NCI-H526 treated with DMSO at 0.1 percent for 48 hours (cell line): ENCODE measurements around the gene C12orf60.
"Not testable (repeated sequence)": the region's sequence is repeated elsewhere in the genome, so short reads cannot be mapped to it uniquely, and the experiment has no call there.

Experiments
- DNase-seq: peaks from one replicate; lab custom pipeline; 2025; lab: John Stamatoyannopoulos, UW

The C12orf60 gene

DNA sequence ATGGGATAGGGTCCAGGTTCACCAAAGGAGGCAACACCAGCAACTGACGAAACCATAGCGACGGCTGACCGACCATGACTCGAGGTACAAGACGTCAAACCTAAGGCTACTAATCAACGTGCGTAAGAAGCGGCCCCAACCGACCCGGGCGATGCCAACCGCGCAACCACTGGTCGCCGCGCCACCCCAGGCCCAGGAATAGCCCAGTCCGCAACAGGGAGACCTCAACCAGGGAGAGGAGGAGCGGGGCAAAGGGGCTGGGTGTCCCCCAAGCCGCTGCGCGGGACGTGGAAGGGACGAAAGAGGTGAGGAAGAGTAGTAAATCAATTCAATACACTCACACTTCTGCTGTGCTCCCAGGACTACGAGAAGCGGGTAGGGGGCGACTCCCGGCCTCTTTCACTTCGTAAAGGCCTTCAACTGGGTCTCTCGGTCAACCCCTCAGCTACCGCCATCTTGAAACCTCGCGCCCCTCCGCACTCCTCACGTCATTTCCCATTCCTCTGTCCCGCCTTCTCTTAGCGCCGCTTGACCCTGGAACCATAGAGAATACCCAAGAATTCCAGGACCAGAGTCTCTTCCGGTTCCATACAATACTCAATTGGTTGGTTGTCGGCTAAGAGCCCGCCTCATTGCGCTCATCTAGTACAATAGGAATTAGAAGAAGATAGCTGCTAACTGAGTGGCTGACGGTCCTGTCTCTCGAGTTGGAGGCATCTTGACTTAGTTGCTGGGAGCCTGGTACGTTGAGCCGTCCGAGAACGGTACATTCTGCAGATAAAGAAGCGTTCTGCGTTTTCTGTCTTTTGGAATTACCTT lies at the start of gene C12orf60, which contains the start of gene WBP11:
Gene C12orf60, plus strand, starts transcription at position 660 of the 819 bp plus-strand sequence. CDS start 19,266 bp downstream, outside the sequence.
Gene WBP11, minus strand, starts transcription at position 468 of the 819 bp plus-strand sequence. CDS start 2,095 bp downstream, outside the sequence.
- DNase-seq = peak; percentile 99

DNA sequence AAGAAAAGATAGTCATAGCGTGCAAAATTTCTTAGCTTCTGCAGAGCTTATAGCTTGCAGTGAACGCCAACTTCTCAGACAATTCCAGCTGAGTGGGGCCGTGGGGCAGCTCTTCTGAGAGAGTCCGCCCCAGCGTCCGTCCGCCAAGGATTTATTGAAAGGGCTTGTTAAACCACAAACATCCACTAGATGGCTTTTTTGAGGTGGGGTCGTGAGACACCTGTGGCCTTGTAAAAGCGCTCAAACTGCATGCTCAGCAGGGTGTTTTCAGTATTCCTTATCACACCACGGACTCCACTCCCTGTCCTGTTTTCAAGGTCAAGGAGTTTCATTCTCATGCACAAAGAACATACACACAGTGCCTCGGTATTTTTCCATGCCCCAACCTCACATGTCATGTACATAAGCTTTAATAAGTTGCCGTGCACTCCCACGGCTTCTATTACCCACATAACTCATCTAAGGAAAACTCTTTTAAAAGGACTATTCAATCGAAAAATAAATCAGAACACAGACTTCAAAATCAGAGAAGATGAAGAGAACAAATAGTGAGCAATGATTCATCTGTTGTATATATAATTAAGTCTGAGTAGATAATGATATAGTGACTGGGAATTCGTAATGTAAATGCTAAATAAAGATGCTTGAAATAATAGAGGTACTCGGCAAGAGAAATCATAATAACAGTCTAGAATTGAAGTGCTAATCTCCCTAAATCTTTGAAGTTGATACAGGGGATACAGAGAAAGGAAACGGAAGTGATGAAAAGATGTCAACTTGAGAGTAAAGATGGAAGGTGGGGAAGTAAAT lies 46.9 kb upstream of the C12orf60 start:
- DNase-seq = no peak

GRCh38 chr12:14759711-14760280 lies 43.7 kb upstream of the C12orf60 start:
- DNase-seq = not testable (repeated sequence)

- DNase-seq = no peak
These were observed 38.1 kb upstream of the C12orf60 start for GRCh38 chr12:14765398-14765797.

- DNase-seq = not testable (repeated sequence)
These were observed 37.5 kb upstream of the C12orf60 start for GRCh38 chr12:14766020-14766419.

DNA sequence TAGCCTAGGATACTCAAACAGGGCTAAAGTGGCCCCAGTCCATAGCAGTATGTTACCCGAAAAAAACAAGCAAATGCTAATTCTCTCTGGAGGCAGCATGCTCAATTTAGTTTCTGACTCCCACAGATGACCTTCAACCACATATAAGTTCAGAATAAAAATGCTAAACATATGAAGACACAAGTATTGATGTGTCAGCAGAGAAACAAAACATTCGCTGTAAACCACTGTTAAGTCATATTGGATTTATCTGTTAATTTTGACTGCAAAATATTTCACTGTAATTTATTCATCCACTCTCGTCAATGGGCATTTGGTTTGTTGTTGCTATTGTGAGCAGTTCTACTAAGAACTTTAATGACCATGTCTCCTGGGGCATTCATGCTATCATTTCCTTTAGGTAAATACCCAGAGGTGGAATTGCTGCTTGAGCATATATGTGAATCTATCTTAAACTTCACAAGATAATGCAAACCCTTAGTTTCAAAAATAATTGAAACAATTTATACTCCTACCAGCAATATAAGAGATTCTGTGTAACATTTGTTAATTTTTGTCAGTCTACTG lies 36.7 kb upstream of the C12orf60 start:
- DNase-seq = no peak

DNA sequence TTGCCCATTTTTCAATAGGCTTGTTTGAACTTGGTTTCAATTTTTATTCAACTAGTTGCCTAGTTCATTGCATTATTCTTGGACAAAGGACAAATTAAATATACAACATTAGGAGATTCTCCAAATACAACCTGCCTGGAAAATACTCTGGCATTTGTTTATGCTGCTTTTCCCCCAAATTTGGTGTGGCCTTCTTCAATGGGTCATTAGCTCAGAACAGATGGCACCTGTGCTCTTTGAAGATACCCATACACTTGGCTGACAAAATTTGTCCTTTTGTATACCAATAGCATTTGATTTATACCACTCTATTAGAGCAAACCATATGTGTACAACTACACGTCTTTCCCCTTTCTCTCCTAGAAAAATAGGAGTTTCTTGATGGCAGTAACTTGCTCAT lies 35.9 kb upstream of the C12orf60 start:
- no peak for DNase-seq

- no peak for DNase-seq
These were observed 34.6 kb upstream of the C12orf60 start for GRCh38 chr12:14768823-14769405.

DNA sequence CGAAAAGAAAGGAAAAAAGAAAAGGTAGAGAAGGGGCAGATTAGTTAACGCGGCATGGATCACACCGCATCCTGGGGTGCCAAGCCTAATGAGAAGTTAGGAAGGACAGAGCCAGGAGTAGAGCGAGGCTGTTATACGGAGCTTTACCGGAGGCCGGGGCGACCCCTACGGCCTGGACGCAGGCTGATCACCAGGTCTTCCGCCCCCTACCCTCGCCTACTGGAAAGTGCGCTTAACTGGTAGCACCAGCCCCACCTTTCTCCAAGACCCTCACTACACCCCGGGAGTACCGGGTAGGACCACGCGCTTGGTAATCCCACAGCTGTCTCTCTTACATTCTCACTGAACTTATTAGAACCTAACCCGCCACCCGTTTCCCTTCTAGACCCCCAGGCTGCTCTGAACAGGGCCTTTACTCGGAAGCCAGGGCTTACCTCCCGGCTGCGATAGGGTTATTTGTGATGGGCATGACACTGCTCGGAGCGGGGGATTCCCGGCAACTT lies 34.0 kb upstream of the C12orf60 start:
- no peak for DNase-seq

- peak; percentile 82 for DNase-seq
These were observed 33.4 kb upstream of the C12orf60 start for GRCh38 chr12:14769969-14770495.

- peak; percentile 69 for DNase-seq
These were observed 32.7 kb upstream of the C12orf60 start for GRCh38 chr12:14770496-14771461.

GRCh38 chr12:14771651-14772137 lies 31.8 kb upstream of the C12orf60 start:
- DNase-seq = no peak

GRCh38 chr12:14772946-14773345 lies 30.5 kb upstream of the C12orf60 start:
- DNase-seq = no peak

DNA sequence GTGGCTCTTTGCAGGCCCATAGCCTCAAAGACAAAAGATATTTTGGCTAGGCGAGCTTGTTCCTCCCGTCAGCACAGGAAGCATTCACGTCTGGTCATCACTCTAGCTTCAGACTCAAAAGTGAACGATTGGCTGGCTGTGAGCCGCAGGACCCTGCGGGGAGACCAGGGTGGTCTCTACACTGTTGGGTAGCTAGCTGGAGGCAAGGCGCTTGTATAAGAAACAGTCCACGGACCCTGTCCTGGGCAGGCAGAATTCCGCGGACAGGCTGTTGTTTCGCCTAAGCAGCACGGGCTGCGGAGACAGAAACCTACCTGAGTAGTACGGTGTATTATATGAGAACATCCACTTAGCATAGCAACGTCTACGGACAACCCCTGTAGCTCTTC lies 29.8 kb upstream of the C12orf60 start:
- no peak for DNase-seq

GRCh38 chr12:14774074-14774905 lies 29.2 kb upstream of the C12orf60 start:
- DNase-seq = no peak

- DNase-seq = no peak
These were observed 28.4 kb upstream of the C12orf60 start for GRCh38 chr12:14774906-14775635.

DNA sequence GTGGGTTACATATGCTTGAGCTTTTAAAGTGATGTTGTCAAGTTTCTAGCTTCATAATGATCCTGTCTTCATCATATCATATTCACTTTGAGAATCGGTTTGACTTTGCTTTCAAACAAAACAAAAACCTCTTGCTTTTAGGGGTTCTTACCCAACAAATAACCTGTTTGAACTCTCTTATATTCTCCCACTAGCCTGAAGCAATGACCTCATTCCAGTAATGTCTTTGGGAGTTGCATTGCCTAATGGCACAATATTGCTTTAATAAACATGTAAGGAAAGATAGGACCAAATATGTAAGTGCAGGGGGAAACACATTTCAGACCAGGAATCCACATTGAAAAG lies 27.9 kb upstream of the C12orf60 start:
- no peak for DNase-seq

GRCh38 chr12:14776236-14776961 lies 27.1 kb upstream of the C12orf60 start:
- no peak for DNase-seq
